Ecto neural progenitor cell (in vitro differentiated cells): ENCODE results near the gene MRNIP.

Experiments used
- DNase-seq: peaks from one replicate; pipeline ENCODE4 v3.0.0-alpha.2; 2018; ENCODE audit warnings: low spot score

MRNIP gene, protein sequence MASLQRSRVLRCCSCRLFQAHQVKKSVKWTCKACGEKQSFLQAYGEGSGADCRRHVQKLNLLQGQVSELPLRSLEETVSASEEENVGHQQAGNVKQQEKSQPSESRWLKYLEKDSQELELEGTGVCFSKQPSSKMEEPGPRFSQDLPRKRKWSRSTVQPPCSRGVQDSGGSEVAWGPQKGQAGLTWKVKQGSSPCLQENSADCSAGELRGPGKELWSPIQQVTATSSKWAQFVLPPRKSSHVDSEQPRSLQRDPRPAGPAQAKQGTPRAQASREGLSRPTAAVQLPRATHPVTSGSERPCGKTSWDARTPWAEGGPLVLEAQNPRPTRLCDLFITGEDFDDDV

DNA sequence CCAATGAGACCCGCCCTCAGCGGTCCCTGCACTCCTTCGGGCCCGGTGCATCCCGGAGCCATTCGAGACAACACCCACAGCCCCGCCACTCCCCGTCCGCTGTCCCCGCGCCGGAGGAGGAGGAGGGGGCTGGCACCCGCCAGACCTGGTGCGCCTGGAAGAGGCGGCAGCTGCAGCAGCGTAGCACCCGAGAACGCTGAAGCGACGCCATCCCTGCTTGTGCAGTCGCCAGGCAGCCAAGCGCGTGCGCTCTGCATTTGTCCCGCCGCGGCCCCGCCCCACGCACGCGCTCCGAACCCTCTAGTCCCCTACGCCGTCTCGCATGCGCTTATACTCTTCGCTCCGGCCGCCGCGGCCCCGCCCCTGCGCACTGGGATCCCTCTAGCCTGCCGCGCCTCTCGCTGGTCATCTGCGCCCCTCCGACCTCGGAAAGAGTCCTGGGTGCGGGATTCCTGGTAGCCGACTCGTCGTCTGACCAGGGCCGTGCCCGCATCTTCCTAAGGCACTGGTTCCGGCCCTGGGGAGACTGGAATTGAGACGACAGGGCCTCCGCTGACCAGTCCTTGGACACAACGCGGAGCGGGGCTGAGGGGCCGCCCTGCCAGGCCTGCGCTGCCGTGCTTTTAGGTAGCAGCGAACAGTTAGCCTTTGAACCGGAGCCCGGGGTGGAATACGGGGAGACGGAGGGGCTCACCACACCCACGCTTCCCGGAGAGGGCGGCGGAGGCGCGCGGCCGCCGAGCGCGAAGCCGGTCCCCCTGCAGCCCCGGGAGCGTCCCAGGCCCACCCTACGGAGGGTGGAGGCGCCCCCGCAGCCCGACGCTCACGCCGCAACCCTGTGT, at the start of gene MRNIP:
TSS of gene MRNIP (minus strand) at position 232 of the 842 bp plus-strand sequence. CDS start at position 211, 21 bp downstream.
- DNase-seq, result peak; percentile 96

DNA sequence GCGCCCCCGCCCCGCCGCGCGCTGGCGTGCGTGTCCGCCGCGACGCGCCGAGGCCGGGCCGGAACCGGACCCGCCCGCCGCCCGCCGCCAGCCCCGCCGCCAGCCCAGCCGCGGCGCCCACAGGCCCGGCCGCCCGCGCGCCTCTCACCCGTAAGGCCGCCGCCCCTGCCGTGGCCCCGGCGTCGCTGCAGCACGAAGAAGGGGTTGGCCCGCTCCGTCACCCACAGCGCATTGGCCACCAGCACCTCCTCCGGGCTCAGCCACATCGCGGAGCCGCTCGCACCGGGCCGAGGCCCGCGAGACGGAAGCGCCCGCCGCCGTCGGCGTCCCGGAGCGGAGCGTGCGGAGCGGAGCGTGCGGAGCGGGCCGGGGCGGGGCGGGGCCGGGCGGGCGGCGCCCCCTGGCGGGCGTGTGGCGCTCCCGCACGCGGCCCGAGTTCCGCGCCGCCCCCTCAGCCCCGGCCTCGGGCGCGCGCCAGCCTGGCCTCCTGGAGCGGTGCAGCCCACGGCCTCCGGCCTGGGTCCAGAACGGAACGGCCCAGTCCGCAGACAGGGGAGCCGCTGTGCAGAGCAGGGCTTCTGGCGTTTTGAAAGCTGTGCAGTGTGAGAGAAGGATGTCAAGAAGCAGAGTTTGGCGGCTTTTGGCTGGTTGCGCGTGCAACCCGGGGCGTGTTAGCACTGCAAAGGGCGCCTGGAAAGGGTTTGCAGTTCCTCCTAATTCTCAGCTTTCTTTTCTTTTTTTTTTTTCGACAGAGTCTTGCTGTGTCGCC, 49.1 kb upstream of the MRNIP start, which contains the start of gene TBC1D9B:
TSS of gene TBC1D9B (minus strand) at position 342 of the 769 bp plus-strand sequence. CDS start at position 266, 76 bp downstream.
- peak; percentile 79 for DNase-seq

DNA sequence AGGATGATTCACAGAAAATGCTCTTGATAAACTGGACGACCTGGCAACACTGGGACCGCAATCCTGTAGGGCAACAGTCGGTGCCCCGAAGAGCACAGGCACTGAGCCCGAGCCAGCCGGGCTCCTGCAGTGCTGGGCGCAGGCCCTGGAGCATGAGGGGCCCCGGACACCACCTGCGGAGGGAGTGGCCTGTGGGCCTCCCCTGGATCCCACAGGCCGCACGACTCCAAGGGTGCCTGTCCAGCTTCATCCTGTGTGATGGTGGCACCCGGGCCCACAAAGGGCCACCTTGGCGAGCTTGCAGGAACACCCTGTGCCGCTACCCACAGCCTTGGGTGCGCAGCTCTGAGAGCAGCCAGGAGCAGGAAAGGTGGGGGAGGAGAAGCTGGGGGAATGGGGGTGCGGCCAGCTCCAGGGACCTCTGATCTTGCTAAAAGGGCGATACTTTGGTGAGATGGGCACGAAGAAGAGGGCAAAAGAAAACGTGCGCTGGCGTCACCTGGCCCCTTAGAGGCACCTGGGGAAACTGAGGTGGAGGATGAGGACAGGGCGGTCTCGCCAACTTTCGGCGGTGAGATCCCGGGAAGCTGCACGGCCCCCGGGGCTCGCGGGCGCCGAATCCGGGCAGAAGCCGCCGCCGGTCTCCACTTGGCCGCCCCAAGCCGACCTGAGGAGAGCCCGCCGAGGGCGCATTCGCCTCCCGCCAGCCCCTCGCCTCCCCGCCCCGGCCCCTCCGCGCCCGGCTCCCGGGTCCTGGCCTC, 48.4 kb upstream of the MRNIP start:
- peak; percentile 60 for DNase-seq

DNA sequence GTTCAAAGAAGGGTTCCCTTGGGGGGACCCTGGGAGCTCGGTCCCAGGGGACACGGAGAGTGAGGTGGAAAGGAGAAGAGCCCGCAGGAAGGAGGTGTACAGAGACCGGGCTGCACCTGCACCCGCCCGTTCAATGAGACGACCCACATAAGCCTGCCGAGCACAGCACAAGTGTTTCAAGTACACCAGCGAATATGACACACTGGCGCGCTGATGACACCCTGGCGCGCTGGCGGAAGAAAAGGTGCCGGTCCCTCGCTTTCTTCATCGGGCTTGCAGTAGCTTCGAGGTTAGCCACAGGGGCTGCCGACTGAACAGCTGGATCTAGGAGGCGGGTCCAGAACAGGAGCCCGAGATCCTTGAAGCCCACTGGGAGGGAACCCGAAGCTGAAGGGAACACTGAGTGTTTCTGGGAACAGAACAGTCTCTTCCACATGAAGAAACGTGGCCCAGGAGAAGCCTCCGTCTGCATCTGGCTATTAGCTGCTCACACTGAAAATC, 47.7 kb upstream of the MRNIP start:
- no peak for DNase-seq

DNA sequence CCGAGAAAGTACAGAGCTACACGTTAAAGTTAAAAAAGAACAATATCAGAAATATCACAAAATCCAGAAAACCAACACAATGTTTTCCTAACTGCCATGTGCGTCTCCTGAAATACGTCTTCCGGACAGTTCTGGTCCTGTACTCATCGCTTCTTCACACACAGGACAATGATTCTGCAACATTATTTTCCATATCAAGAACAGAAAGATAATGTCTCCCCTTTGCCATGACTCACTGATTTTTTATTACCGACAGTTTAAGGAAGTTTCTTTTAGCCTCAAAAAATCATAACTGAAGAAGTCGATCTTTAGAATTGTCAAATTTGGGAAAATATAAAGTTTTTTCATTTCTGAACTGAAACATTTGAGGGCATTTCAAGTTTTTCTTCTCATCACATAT, 46.5 kb upstream of the MRNIP start:
- DNase-seq, result no peak

DNA sequence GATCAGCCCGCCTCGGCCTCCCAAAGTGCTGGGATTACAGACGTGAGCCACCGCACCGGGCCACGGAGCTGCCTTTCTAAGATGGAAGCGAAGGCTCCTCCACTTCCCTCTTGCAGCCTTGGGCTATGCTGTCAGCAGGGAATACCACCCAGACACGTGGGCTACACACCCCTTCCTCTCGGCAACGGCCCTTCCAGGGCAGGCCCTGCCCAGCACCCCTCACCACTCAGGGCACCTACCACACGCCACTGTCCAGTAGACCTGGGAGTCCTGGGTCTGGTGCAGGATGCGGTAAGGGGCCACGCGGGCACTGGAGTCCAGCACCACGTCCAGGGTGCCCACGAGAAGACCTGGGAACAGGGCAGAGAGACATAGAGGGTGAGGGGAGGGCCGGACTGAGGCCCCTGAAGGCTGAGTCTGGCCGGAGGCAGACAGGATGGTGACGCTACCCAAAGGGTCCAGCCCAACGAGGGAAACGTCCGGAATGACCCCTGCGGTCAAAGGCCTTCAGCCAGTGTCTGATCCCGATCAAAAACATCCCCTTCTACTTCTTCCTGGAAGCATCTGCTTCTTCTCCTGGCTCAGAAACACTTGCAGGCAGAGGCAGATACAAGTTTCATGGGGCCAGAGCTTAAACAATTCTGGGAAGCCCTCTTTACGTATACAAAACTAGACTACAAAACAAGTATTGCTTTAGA, 46.0 kb upstream of the MRNIP start:
- no peak for DNase-seq

DNA sequence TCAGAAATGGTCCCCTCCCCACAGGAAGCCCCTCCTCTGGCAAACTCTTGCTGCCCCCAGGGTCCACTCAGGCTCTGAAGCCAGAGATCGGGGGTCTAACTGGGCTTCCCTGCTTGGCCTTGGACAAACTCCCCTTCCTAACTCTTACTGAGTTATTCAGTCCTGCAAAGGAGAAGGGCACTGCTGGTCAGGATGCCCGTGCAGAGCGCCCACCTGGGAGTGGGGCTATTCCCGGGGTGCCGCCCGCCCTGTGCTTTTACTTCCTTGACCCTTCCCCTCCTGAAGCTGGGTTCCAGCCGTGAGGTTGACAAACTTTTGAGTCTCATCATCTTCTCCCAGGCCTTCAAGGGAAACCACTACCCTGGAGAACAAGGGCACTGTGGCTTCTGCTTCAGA, 44.1 kb upstream of the MRNIP start:
- no peak for DNase-seq

DNA sequence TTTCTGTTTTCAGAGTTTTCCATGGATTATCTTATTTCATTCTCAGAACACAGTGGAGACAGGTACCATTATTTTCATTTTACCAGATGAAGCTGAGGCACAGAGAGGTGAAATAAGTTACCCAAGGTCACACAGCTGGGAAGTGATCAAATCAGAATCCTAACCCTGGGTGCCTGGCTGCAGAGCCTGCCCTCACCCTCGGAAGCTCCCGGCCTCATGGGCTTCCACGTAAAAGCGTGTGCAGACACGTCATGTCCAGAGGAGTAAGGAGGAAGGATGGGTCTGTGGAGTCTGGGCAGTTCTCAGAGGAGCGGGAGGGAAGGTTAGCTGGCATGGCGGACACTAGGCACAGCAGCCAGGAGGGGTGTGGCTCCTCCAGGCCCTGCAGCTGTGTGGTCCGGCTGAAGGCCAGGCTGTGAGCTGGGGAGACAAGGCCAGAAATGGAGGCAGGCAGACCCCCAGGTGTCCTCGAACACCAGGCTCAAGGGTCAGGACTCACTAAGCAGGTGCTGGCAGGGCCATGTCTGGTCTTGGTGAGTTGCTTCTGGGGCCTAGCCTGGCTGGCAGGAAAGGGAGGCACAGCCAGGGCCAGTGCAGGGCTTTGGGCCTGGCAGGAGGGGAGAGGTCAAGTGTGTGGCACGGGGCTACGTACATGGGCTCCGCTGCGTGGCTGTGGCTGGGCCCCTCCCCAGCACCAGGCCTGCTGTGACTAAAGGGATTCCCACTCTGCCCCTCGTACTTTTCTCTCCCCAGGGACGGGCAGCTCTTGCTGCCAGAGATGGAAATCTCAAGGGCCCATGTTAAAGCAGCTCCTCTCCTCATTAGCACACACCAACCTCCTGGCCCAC, 43.5 kb upstream of the MRNIP start:
- no peak for DNase-seq

DNA sequence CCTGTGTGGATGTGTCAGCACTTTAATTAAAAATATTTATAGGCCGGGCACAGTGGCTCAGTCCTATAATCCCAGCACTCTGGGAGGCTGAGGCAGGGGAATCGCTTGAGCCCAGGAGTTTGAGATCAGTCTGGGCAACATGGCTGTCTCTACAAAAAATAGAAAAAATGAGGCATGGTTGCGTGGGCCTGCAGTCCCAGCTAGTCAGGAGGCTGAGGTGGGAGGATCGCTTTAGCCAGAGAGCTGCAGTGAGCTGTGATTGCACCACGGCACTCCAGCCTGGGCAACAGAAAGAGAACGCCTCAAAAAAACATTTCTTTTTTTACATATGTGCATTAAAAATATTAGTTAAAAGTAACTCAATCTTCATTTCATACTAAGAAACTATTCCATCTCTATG, 42.8 kb upstream of the MRNIP start:
- no peak for DNase-seq

DNA sequence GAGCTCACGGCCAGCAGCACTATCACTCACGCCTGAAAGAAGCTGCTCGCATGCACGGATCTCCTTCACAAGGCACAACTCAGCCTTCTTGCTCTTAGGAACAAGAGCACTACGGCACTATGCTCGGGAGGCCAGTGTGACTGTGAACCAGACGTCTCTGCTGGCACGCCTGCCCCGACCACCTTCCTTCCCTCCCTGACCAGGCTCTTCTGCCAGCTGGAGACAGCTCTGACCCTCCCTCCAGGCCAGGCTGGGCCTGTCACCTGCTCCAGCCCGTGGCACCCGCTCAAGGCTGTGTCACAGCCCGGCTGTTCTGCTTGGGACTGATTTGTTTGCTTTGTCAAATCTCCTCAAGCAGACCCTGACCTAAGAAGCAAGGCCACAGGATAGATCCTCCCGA, 42.1 kb upstream of the MRNIP start:
- no peak for DNase-seq

DNA sequence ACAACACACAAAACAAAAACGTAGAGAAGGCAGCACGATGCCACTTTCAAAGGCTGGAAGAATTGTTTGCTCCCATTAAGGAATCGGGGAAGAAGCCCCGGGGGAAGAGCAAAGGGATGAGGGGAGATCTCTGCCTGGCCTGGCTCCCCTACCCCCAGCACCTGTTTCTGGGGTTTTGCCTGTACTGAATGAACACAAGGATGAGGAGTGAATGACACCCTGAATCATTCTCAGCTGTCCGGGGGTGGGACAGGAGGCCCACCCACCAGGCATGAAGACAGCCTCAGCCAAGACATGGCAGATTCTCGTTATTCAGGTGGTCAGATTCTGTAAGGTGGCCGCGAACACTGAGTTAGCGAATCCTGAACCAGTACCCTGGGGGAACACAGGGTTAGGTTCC, 41.6 kb upstream of the MRNIP start:
- no peak for DNase-seq

DNA sequence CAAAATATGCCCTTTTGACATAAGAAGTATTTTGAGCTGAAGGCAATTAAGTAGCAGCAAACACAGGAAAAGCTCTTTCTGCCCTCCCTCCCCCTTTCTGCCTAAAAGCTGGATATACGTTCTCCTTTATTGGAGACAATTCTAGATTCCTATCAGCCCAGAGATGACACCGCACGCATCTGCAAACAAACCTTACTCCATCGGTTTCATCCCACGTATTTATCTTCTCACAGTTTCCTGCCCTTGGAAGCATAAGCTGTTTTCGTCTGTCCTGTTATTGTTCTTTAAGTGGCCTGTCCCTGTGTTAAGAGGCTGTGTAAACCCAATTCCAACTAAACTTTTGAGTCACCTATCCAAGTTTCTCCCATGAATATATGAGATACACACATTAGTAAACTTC, 37.2 kb upstream of the MRNIP start:
- no peak for DNase-seq

DNA sequence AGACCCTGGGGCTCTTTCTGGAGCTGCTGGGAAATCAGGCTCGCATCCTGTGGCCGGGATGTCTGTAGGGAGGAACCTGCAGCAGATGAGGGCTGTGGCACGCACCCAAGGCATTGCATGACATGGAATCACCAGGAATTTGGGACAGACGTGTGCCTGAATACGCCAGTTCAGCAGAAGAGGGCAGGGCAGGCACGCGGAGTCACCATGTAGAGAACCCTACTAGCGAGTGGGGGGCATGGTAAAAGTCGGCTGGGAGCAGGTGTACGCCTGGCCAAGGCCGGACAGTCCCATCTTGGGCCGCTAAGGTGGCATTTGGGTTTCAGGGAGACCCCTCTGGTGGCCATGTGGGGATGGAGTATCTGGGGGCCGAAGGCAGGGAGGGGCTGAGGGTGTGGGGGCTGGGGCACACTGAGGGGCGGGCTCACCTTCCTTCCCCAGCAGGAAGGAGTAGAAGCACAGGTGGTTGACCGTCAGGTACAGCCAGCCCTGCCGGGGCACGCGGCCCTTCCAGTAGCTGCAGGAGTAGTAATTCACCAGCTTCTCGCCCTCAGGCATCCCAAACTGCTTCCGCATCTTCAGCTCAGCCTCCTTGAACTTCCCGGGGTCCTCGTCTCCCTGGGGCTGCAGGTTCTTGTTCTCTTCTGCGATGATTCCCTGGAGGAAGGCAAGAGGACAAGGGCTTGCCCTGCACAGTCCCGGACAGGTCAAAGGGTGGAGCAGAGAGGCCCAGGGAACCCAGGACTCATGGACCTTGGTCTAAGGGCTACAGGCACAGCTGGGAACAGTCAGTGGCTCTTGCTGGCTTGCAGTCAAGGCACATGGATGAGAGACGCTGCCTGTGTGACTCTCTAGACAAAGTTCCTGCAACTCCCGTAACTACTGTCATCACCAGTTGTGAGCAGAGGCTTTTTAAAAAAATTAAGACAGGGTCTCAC, 35.6 kb upstream of the MRNIP start:
- no peak for DNase-seq

DNA sequence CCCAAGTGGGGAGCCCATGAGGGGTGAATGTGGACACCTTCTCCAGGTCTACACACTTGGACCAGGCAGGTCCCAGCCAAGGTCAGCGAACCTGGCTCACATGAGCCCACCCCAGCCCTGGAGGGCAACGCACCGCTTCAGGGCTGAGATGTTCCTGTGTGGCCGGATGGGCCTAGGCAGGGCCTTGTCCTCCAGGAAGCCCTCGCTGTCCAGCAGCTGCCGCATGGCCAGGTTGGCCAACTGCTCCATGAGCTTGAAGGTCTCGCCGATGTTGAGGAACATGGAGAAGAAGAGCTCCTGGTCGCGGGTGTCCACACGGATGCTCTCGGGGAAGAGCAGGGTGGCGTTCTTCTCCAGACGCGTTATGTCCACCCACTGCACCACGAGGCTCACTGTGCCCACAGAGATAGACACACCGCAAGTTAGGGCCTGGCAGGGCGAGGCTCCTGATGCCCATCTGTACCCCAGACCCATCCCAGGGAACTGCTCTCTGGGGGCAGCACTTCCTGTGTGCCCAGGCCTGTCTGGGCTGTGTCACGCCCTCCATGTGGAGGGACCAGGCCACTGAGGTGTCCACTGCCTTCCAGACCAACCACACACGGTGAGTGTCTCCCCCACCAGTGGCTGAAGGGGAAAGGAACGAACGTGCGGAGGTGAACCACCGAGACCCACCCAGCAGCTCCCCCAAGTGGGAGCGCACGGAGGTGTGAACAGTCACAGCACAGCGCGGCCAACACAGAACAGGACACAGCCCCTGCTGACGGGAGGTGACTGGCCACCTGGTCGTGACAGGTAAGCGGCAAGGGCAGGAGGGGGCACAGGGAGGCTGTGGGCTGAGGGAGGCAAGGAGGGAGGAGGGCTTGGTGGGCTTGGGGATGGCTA, 34.7 kb upstream of the MRNIP start:
- DNase-seq, result no peak

DNA sequence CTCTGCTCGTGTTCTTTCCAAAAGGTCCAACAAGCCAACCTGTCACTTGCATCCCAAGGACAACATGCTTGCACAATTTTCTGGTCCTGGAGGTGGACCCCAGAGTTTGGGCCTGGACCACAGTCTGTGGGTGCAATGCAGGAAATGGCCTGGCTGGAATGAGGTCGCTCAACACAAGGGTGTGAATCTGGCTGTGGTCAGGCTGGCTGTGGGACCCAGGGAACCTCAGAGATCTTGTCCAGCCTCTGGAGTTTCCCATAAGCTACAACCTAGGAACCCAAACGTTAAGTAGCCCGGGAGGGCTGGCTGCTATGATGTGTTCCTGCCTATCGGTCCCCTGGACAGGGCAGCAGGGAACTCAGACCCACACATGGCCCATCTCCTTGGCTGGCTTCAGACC, 33.6 kb upstream of the MRNIP start:
- no peak for DNase-seq

DNA sequence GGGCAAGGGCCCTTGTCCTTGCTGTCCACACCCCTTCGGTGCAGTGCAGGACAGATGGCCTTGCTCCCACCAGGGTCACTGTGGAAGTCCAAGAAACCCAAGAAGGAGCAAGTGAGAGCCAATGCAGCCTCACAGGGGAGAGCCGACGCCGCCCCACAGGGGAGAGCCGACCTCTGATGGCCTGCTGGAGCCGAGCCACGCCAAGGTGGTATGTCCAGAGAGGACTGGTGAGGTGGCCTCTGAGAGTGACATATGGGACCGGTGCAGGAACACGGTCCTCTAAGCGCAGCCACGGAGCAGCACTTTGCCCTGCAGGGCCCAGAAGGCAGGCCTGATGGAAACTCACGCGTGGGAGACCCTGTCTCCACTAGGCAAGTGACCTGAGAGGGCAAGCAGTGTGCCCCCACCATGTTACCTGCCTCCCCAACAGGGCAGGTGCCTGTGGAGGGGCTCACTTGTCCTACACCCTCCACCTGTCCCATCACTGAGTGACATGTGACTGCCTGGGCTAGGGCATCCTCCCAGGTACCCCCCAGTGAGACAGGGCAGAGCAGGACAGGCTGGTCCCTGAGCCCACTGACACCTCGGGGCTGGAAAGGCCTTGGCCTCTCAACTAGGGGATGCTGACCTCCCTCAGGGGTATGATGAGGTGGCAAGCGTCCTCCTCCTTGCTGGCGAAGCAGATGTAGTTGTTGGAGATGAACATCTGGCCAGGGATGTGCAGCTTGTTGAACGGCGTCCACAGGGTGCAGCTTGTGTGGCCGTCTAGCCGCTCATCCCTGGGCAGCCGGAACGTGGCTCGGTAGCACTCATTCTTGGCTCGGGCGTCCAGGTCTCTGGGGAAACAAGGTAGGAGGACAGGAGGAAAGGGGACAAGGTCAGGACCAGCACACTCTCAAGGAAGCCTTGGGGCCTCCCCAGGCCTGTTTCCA, 32.4 kb upstream of the MRNIP start:
- no peak for DNase-seq

DNA sequence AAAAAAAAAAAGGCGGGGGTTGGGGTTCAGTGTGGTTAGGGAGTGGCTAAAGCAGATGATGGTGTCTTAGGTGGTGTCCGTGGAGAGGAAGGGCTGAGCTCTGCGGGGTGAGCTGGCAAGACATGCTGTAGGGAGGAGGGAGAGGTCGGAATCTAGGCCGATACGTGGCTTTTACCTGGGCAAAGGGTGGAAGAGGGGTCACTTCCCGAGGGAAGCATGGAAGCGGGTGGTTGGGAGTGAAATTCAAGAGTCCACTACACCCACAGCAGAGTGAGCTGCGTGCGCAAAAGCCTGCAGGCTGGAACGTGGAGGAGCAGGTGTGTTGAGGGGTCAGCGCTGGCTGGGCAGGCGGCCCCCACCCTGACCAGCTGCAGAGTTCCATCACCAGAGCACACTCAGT, 31.3 kb upstream of the MRNIP start:
- no peak for DNase-seq
